H1 (cell line): Measurements from ENCODE around the gene CD48. TPM values are rescaled to one million over a fixed set of nuclear protein-coding genes. Genes with fewer than 3 reads are reported as not detected.

Experiments used
- CTCF ChIA-PET: fragments of 300-600 bp; sonication (Branson Sonifier 250); formaldehyde crosslinking; loops from one replicate; lab custom pipeline; 2021; ENCODE audit not compliant: partially characterized antibody; lab: Charles Lee
- POLR2A ChIA-PET: fragments of 300-600 bp; sonication (Branson Sonifier 250); formaldehyde crosslinking; loops from one replicate; lab custom pipeline; 2021; ENCODE audit warnings: inconsistent platforms; ENCODE audit not compliant: partially characterized antibody; lab: Charles Lee
- DNase-seq, 2 experiments: peaks; one replicate each; pipeline versions ENCODE4 v3.0.0 to v3.0.0-alpha.2; 2010 to 2022; ENCODE audit warnings: low spot score in 2 of 2, low read depth in 1 of 2, mixed read lengths in 1 of 2
- FAIRE-seq: peaks from 2 replicates; lab custom pipeline; 2011; peaks lifted over from hg19 to GRCh38; lab: Jason Lieb, UNC
- H2AFZ ChIP-seq: 2 replicates; pipeline ENCODE4 v1.8.1; 2012; ENCODE audit warnings: low read length, inconsistent platforms
- H2AK5ac ChIP-seq: 2 replicates; pipeline ENCODE4 v1.6.1; 2013; ENCODE audit warnings: low read depth, low read length
- H2BK120ac ChIP-seq: replicated peaks from 2 replicates; pipeline ENCODE3; 2013; ENCODE audit warnings: low read depth, low read length, inconsistent platforms
- H2BK12ac ChIP-seq: 2 replicates; pipeline ENCODE4 v1.6.1; 2013; ENCODE audit warnings: low read depth, low read length
- H2BK15ac ChIP-seq: 2 replicates; pipeline ENCODE4 v1.6.1; 2013; ENCODE audit warnings: low read length
- H2BK20ac ChIP-seq: 2 replicates; pipeline ENCODE4 v1.6.1; 2013; ENCODE audit warnings: low read length
- H2BK5ac ChIP-seq: 2 replicates; pipeline ENCODE4 v1.6.1; 2013; ENCODE audit warnings: low read depth, low read length
- H3K14ac ChIP-seq: 2 replicates; pipeline ENCODE4 v1.6.1; 2013; ENCODE audit warnings: inconsistent platforms; ENCODE audit not compliant: insufficient read length
- H3K18ac ChIP-seq: 2 replicates; pipeline ENCODE4 v1.6.1; 2013; ENCODE audit warnings: low read length; ENCODE audit errors: extremely low read depth
- H3K23ac ChIP-seq: 2 replicates; pipeline ENCODE4 v1.6.1; 2013; ENCODE audit warnings: inconsistent platforms; ENCODE audit not compliant: insufficient read length
- H3K23me2 ChIP-seq: 2 replicates; pipeline ENCODE4 v1.6.1; 2013; ENCODE audit warnings: low read depth, low read length
- H3K27ac ChIP-seq: 2 replicates; pipeline ENCODE4 v1.6.1; 2011; ENCODE audit warnings: low read depth, low read length, inconsistent platforms
- H3K27me3 ChIP-seq, 4 experiments: replicated peaks in 1 of 4; 1 replicate in 1 of 4; 2 replicates in 3 of 4; pipeline versions ENCODE4 v1.6.1 to v1.8.1; 2011 to 2013; ENCODE audit warnings: low read length in 3 of 4, mild to moderate bottlenecking in 3 of 4, inconsistent platforms in 2 of 4, mixed read lengths in 2 of 4, moderate library complexity in 1 of 4; ENCODE audit not compliant: control insufficient read depth in 3 of 4, insufficient read depth in 3 of 4; ENCODE audit errors: extremely low read depth in 1 of 4
- H3K36me3 ChIP-seq, 4 experiments: 2 replicates each; pipeline versions ENCODE4 v1.6.1 to v1.8.1; 2011 to 2013; ENCODE audit warnings: mild to moderate bottlenecking in 4 of 4, low read length in 3 of 4, moderate library complexity in 2 of 4, control low read depth in 1 of 4, inconsistent platforms in 1 of 4; ENCODE audit not compliant: insufficient read depth in 4 of 4, control insufficient read depth in 2 of 4
- H3K4ac ChIP-seq: replicated peaks from 2 replicates; pipeline ENCODE3; 2013; ENCODE audit warnings: low read length, low read depth, mixed read lengths, inconsistent platforms; ENCODE audit not compliant: insufficient read length
- H3K4me1 ChIP-seq, 4 experiments: replicated peaks in 1 of 4; 1 replicate in 1 of 4; 2 replicates in 3 of 4; pipeline versions ENCODE4 v1.6.1 to v1.8.1; 2011 to 2013; ENCODE audit warnings: low read length in 3 of 4, inconsistent platforms in 2 of 4, mixed read lengths in 1 of 4; ENCODE audit not compliant: insufficient read depth in 4 of 4, control insufficient read depth in 3 of 4
- H3K4me2 ChIP-seq, 2 experiments: 2 replicates each; pipeline versions ENCODE4 v1.6.1 to v1.8.1; 2011 to 2013; ENCODE audit warnings: low read depth in 2 of 2, low read length in 2 of 2, control low read depth in 1 of 2, inconsistent platforms in 1 of 2, mild to moderate bottlenecking in 1 of 2; ENCODE audit not compliant: insufficient read depth in 1 of 2
- H3K4me3 ChIP-seq, 4 experiments: fragments of 200-600, 300-600 bp in 1 of 4; sonication (generic), shearing (Covaris generic), sonication (Bioruptor Twin) in 1 of 4; 2 replicates each; pipeline versions ENCODE4 v1.5.1 to v1.8.1; 2011 to 2016; ENCODE audit warnings: low read length in 4 of 4, low read depth in 3 of 4, control low read depth in 2 of 4, inconsistent platforms in 2 of 4, mild to moderate bottlenecking in 2 of 4, mixed read lengths in 1 of 4, moderate library complexity in 1 of 4; ENCODE audit not compliant: insufficient read depth in 2 of 4; ENCODE audit errors: extremely low read depth in 1 of 4
- H3K56ac ChIP-seq: replicated peaks from 2 replicates; pipeline ENCODE3; 2013; ENCODE audit warnings: low read depth, mild to moderate bottlenecking, mixed read lengths, low read length, inconsistent platforms; ENCODE audit not compliant: insufficient read length
- H3K79me1 ChIP-seq: 2 replicates; pipeline ENCODE4 v1.6.1; 2013; ENCODE audit warnings: low read depth, low read length, control low read depth
- H3K79me2 ChIP-seq, 2 experiments: 2 replicates each; pipeline versions ENCODE4 v1.6.1 to v1.8.1; 2012 to 2013; ENCODE audit warnings: low read length in 2 of 2, mild to moderate bottlenecking in 2 of 2, inconsistent platforms in 1 of 2; ENCODE audit not compliant: insufficient read depth in 2 of 2, control insufficient read depth in 1 of 2
- H3K9ac ChIP-seq, 4 experiments: replicated peaks in 1 of 4; 1 replicate in 1 of 4; 2 replicates in 3 of 4; pipeline versions ENCODE4 v1.6.1 to v1.8.1; 2011 to 2013; ENCODE audit warnings: low read depth in 3 of 4, low read length in 3 of 4, control low read depth in 2 of 4, mild to moderate bottlenecking in 2 of 4, moderate library complexity in 2 of 4, inconsistent platforms in 1 of 4; ENCODE audit errors: extremely low read depth in 1 of 4
- H3K9me3 ChIP-seq, 2 experiments: 2 replicates each; pipeline versions ENCODE4 v1.6.1 to v1.8.1; 2012 to 2013; ENCODE audit warnings: mild to moderate bottlenecking in 2 of 2, moderate library complexity in 2 of 2, control low read depth in 1 of 2, inconsistent platforms in 1 of 2, low read depth in 1 of 2, low read length in 1 of 2, mixed read lengths in 1 of 2; ENCODE audit not compliant: insufficient read depth in 2 of 2
- H4K20me1 ChIP-seq, 2 experiments: replicated peaks in 1 of 2; 2 replicates each; pipeline versions ENCODE3 to v1.8.1; 2011 to 2013; ENCODE audit warnings: inconsistent platforms in 2 of 2, low read length in 2 of 2, mild to moderate bottlenecking in 1 of 2; ENCODE audit not compliant: insufficient read depth in 2 of 2, control insufficient read depth in 1 of 2
- H4K5ac ChIP-seq: 2 replicates; pipeline ENCODE4 v1.6.1; 2013; ENCODE audit warnings: low read length, low read depth, mixed read lengths, inconsistent platforms; ENCODE audit not compliant: insufficient read length
- H4K8ac ChIP-seq: 2 replicates; pipeline ENCODE4 v1.8.0; 2013; ENCODE audit warnings: mild to moderate bottlenecking, moderate library complexity, low read length, inconsistent platforms; ENCODE audit not compliant: insufficient read depth; ENCODE audit errors: extremely low read depth
- H4K91ac ChIP-seq: replicated peaks from 2 replicates; pipeline ENCODE3; 2013; ENCODE audit warnings: low read length, mixed read lengths, inconsistent platforms; ENCODE audit not compliant: insufficient read length
- BACH1 ChIP-seq: IDR thresholded peaks from 2 replicates; pipeline ENCODE4 v1.6.1; 2012; ENCODE audit warnings: low read length, improper control_type of control experiment
- CBX8 ChIP-seq: fragments of 300-800, 300-1000 bp; sonication (generic); IDR thresholded peaks from 2 replicates; pipeline ENCODE4 v1.7.1; 2016; ENCODE audit warnings: low read depth, low read length, borderline replicate concordance
- HDAC2 ChIP-seq, 2 experiments: fragments of 300-600 bp in 1 of 2; sonication (generic) in 1 of 2; IDR thresholded peaks; 2 replicates each; pipeline ENCODE4 v1.6.1; 2011 to 2012; ENCODE audit warnings: low read depth in 2 of 2, low read length in 2 of 2, mild to moderate bottlenecking in 2 of 2, moderate library complexity in 2 of 2, borderline replicate concordance in 1 of 2, inconsistent platforms in 1 of 2
- KDM1A ChIP-seq: fragments of 200-600, 300-600 bp; sonication (generic); IDR thresholded peaks from 2 replicates; pipeline ENCODE4 v1.7.1; 2016; ENCODE audit warnings: mild to moderate bottlenecking, low read length, borderline replicate concordance
- MAFK ChIP-seq: IDR thresholded peaks from 2 replicates; pipeline ENCODE4 v1.6.1; 2012; ENCODE audit warnings: low read depth, mild to moderate bottlenecking, improper control_type of control experiment, low read length
- NRF1 ChIP-seq: IDR thresholded peaks from 2 replicates; pipeline ENCODE4 v1.6.1; 2011; ENCODE audit warnings: mild to moderate bottlenecking, low read depth, low read length, improper control_type of control experiment
- PHF8 ChIP-seq: fragments of 200-600 bp; sonication (generic); conservative IDR thresholded peaks from 2 replicates; pipeline ENCODE4 v1.7.1; 2012; ENCODE audit warnings: low read depth, mild to moderate bottlenecking, inconsistent platforms, low read length, moderate library complexity
- POU5F1 ChIP-seq: IDR thresholded peaks from 2 replicates; pipeline ENCODE4 v1.6.1; 2011; ENCODE audit warnings: low read depth, mild to moderate bottlenecking, low read length, moderate library complexity
- RFX5 ChIP-seq: IDR thresholded peaks from 2 replicates; pipeline ENCODE4 v1.6.1; 2011; ENCODE audit warnings: low read depth, low read length, improper control_type of control experiment, borderline replicate concordance
- SIN3A ChIP-seq, 2 experiments: IDR thresholded peaks in 1 of 2; conservative IDR thresholded peaks in 1 of 2; 2 replicates each; pipeline ENCODE4 v1.6.1; 2011 to 2012; ENCODE audit warnings: low read length in 2 of 2, improper control_type of control experiment in 1 of 2, low read depth in 1 of 2, mild to moderate bottlenecking in 1 of 2
- SIRT6 ChIP-seq: IDR thresholded peaks from one replicate; pipeline ENCODE4 v1.7.1; 2012; ENCODE audit warnings: low read length, inconsistent platforms
- SP1 ChIP-seq: IDR thresholded peaks from 2 replicates; pipeline ENCODE4 v1.6.1; 2011; ENCODE audit warnings: low read depth, low read length
- TAF7 ChIP-seq: optimal IDR thresholded peaks from 2 replicates; pipeline ENCODE3; 2011; ENCODE audit warnings: low read depth, mild to moderate bottlenecking, inconsistent platforms, low read length, moderate library complexity, borderline replicate concordance
- TBP ChIP-seq: IDR thresholded peaks from 2 replicates; pipeline ENCODE4 v1.6.1; 2011; ENCODE audit warnings: low read depth, low read length, improper control_type of control experiment
- YY1 ChIP-seq: IDR thresholded peaks from 2 replicates; pipeline ENCODE4 v1.6.1; 2011; ENCODE audit warnings: low read depth, mild to moderate bottlenecking, low read length
- WGBS, 2 experiments: shearing (Covaris generic) in 1 of 2; methylation state at CpG; one replicate each; pipeline versions ENCODE4 v1.1.6 to v1.1.7; 2013 to 2015; ENCODE audit warnings: low lambda C conversion rate in 2 of 2, mixed read lengths in 2 of 2, inconsistent platforms in 1 of 2, low coverage in 1 of 2, missing lambda C conversion rate in 1 of 2; ENCODE audit not compliant: insufficient replicate concordance in 2 of 2, insufficient coverage in 1 of 2, insufficient read length in 1 of 2; ENCODE audit errors: extremely low coverage in 1 of 2, missing lambda C conversion rate in 1 of 2; 5-methylcytosine and 5-hydroxymethylcytosine counted together
- polyA plus RNA-seq, 7 experiments: library from polyadenylated mRNA; depleted of rRNA in 3 of 7; stranded (reverse) in 5 of 7; unstranded in 2 of 7; fragments of >200 nt in 5 of 7; fragments of 200-250 nt in 2 of 7; gene quantifications; 1 replicate in 5 of 7; 2 replicates in 1 of 7; 4 replicates in 1 of 7; pipeline versions ENCODE4 v1.2.1 to v1.2.3, GENCODE V29; 2011 to 2013; ENCODE audit warnings: missing spikeins in 2 of 7, mixed read lengths in 2 of 7
- total RNA-seq: library from RNA; stranded (reverse); fragmentation: NEBNext Ultra II Directional; extraction: Animal tissue kit (Norgen Biotek cat#: 25700); gene quantifications from 2 replicates; pipeline ENCODE4 v1.2.1, GENCODE V29; 2021

Gene CD48
- total and polyA plus RNA-seq, 2 of the 8 experiments (the other 6 are each of a cell fraction or from before 2014, with no cell fraction given): 0.08 TPM; not detected in 1

GRCh38 chr1:160636547-160636946 lies 75.1 kb downstream of the CD48 start:
- H3K14ac ChIP-seq: no peak overlapping the region
- no peak overlapping the region for H4K5ac ChIP-seq
- ChIA-PET POLR2A (no interaction called here), CTCF (no interaction called here)
- no peak overlapping the region for H4K8ac ChIP-seq
- WGBS, 2 experiments: 92% methylated on average over 3 of the region's 3 CpGs; no CpG with 5 or more reads in 1 of the 2 experiments
- DNase-seq: no peak
- H3K27ac ChIP-seq: no peak overlapping the region
- H3K36me3 ChIP-seq: no peaks in the 10 kb centered on the region
- no peak overlapping the region for H3K9ac ChIP-seq
- no peaks in the 10 kb centered on the region for H3K9me3 ChIP-seq
- H2BK15ac ChIP-seq: no peak overlapping the region
- no peak overlapping the region for H3K4me2 ChIP-seq
- H4K20me1 ChIP-seq: no peaks in the 10 kb centered on the region
- 0 out of 2 replicates have a peak overlapping the region, but pooled peaks have one; percentile 23 for H2AFZ ChIP-seq
- H3K18ac ChIP-seq: no peak overlapping the region
- no peak overlapping the region for H2AK5ac ChIP-seq
- no peak overlapping the region for H2BK120ac ChIP-seq
- H2BK5ac ChIP-seq: no peak overlapping the region
- H3K4ac ChIP-seq: no peak overlapping the region
- H2BK12ac ChIP-seq: no peak overlapping the region
- H3K56ac ChIP-seq: no peak overlapping the region
- H3K23me2 ChIP-seq: no peaks in the 10 kb centered on the region
- no peak overlapping the region for H2BK20ac ChIP-seq
- H3K79me1 ChIP-seq: no peaks in the 10 kb centered on the region
- no peak overlapping the region for H3K4me3 ChIP-seq
- no peaks in the 10 kb centered on the region for H3K27me3 ChIP-seq
- no peaks in the 10 kb centered on the region for H3K79me2 ChIP-seq
- FAIRE-seq: no peak
- peaks cover 0 to 3% (median 0%) of the 10 kb centered on the region in 4 experiments; a peak in 1 of 7 replicates for H3K4me1 ChIP-seq
- H4K91ac ChIP-seq: no peak overlapping the region
- H3K23ac ChIP-seq: no peak overlapping the region
- TF ChIP-seq SIRT6 (no peak), RFX5 (no peak), MAFK (no peak), CBX8 (no peak), POU5F1 (no peak), NRF1 (no peak), YY1 (no peak), BACH1 (no peak), HDAC2 (IDR thresholded peaks at IDR 0.05; ENCODE audit: borderline replicate concordance in 1 of 2, low read depth in 2 of 2, low read length in 2 of 2) (no peak), KDM1A (no peak), PHF8 (no peak), SP1 (no peak), TBP (no peak), SIN3A (conservative IDR thresholded peaks at IDR 0.05 in 1 of 2, IDR thresholded peaks at IDR 0.05 in 1 of 2; ENCODE audit: low read depth in 1 of 2, low read length in 2 of 2) (no peak), TAF7 (no peak)
